ENCODE measurements around the gene GALNT18.
A peak's percentile ranks its signal among the peaks of the same experiment; 100 is the strongest.

DNA sequence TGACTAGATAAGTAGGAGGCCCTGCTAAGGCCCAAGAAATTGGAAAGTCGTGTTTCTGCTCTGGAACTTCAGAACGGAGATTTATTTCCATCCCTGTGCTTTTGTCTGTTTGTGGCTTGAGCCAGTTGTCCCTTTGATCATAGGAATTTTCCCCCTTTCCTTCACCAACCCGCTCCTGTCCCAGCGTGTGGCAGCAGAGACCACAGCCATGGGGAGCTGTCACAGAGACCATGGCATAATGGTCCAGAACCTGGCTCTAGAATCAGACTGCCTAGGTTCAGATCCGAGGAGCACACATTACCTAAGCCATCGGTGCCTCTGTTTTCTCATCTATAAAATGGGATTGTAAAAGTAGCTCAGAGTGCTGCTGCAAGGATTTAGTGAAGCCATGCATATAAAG lies 128.1 kb downstream of the GALNT18 start:
- TF ChIP-seq, protein P1, sequence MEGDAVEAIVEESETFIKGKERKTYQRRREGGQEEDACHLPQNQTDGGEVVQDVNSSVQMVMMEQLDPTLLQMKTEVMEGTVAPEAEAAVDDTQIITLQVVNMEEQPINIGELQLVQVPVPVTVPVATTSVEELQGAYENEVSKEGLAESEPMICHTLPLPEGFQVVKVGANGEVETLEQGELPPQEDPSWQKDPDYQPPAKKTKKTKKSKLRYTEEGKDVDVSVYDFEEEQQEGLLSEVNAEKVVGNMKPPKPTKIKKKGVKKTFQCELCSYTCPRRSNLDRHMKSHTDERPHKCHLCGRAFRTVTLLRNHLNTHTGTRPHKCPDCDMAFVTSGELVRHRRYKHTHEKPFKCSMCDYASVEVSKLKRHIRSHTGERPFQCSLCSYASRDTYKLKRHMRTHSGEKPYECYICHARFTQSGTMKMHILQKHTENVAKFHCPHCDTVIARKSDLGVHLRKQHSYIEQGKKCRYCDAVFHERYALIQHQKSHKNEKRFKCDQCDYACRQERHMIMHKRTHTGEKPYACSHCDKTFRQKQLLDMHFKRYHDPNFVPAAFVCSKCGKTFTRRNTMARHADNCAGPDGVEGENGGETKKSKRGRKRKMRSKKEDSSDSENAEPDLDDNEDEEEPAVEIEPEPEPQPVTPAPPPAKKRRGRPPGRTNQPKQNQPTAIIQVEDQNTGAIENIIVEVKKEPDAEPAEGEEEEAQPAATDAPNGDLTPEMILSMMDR (optimal IDR thresholded peaks at IDR 0.05 in 1 of 3, IDR thresholded peaks at IDR 0.05 in 1 of 3, conservative IDR thresholded peaks at IDR 0.05 in 1 of 3; ENCODE audit: extremely low read depth in 1 of 3, insufficient read depth in 2 of 3, low read length in 3 of 3): peak in 1 of 3 experiments; percentile 3
- no peak for TF ChIP-seq EZH2 (IDR thresholded peaks at IDR 0.05; ENCODE audit: low read length)

Measured in keratinocyte (primary cell).